Activated CD4-positive, alpha-beta T cell treated with anti-CD3 and anti-CD28 coated beads, Interleukin-2, amount 50 U/mL, for 24 hours (primary cell): ENCODE data around the gene EIF4A3.

Source experiments
- DNase-seq, 2 donors: peaks; one replicate each; pipeline ENCODE4 v3.0.0-alpha.2; 2020; ENCODE audit warnings: low read depth in 1 of 2, low spot score in 1 of 2

Gene EIF4A3

GRCh38 chr17:80147035-80147822 is at the start of gene EIF4A3:
Gene EIF4A3 (minus strand): TSS chr17:80147128. CDS start chr17:80146961, 167 bp downstream.
- peak; percentile 88 to 96 for DNase-seq

GRCh38 chr17:80196652-80197051 is 49.7 kb upstream of the EIF4A3 start:
- DNase-seq = no peak

- peak; percentile 37 to 48 for DNase-seq
Observed at GRCh38 chr17:80195671-80196529, 49.0 kb upstream of the EIF4A3 start.

- DNase-seq = no peak
Observed at GRCh38 chr17:80195141-80195540, 48.2 kb upstream of the EIF4A3 start.

GRCh38 chr17:80191865-80192661 is 45.1 kb upstream of the EIF4A3 start:
- DNase-seq = no peak

GRCh38 chr17:80191192-80191591 is 44.3 kb upstream of the EIF4A3 start:
- DNase-seq = no peak

- DNase-seq = no peak
Observed at GRCh38 chr17:80190716-80191115, 43.8 kb upstream of the EIF4A3 start.

GRCh38 chr17:80189611-80190010 is 42.7 kb upstream of the EIF4A3 start:
- DNase-seq = no peak

GRCh38 chr17:80187515-80187941 is 40.6 kb upstream of the EIF4A3 start:
- no peak for DNase-seq

GRCh38 chr17:80187090-80187489 is 40.2 kb upstream of the EIF4A3 start:
- no peak for DNase-seq

GRCh38 chr17:80185968-80186367 is 39.0 kb upstream of the EIF4A3 start:
- no peak for DNase-seq

- no peak for DNase-seq
Observed at GRCh38 chr17:80184423-80184714, 37.4 kb upstream of the EIF4A3 start.

GRCh38 chr17:80183581-80184422 is 36.9 kb upstream of the EIF4A3 start:
- DNase-seq = no peak

- no peak for DNase-seq
Observed at GRCh38 chr17:80182845-80183223, 35.9 kb upstream of the EIF4A3 start.

- DNase-seq = no peak
Observed at GRCh38 chr17:80182118-80182844, 35.4 kb upstream of the EIF4A3 start.

GRCh38 chr17:80181431-80181830 is 34.5 kb upstream of the EIF4A3 start:
- no peak for DNase-seq

GRCh38 chr17:80180192-80180591 is 33.3 kb upstream of the EIF4A3 start:
- no peak for DNase-seq

- DNase-seq = no peak
Observed at GRCh38 chr17:80177986-80178595, 31.2 kb upstream of the EIF4A3 start.

- no peak for DNase-seq
Observed at GRCh38 chr17:80176757-80177156, 29.8 kb upstream of the EIF4A3 start.

GRCh38 chr17:80173916-80174315 is 27.0 kb upstream of the EIF4A3 start:
- DNase-seq = no peak
